ENCODE measurements around the gene MGAT4B. TPM values are rescaled to one million over a fixed set of nuclear protein-coding genes. Genes with fewer than 3 reads are reported as not detected.
A peak's percentile ranks its signal among the peaks of the same experiment; 100 is the strongest.

The MGAT4B gene
- total RNA-seq, result 83.8 and 102 TPM in 2 replicates

- TF ChIP-seq, protein P1, sequence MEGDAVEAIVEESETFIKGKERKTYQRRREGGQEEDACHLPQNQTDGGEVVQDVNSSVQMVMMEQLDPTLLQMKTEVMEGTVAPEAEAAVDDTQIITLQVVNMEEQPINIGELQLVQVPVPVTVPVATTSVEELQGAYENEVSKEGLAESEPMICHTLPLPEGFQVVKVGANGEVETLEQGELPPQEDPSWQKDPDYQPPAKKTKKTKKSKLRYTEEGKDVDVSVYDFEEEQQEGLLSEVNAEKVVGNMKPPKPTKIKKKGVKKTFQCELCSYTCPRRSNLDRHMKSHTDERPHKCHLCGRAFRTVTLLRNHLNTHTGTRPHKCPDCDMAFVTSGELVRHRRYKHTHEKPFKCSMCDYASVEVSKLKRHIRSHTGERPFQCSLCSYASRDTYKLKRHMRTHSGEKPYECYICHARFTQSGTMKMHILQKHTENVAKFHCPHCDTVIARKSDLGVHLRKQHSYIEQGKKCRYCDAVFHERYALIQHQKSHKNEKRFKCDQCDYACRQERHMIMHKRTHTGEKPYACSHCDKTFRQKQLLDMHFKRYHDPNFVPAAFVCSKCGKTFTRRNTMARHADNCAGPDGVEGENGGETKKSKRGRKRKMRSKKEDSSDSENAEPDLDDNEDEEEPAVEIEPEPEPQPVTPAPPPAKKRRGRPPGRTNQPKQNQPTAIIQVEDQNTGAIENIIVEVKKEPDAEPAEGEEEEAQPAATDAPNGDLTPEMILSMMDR (IDR thresholded peaks at IDR 0.05; ENCODE audit: insufficient read depth, low read depth, low read length), result no peak
- peak; percentile 76 for DNase-seq (ENCODE audit: low read depth)
- H3K4me3 ChIP-seq (ENCODE audit: low read depth, low read length), result peak within 1 kb of the TSS; percentile 78
Measured at GRCh38 chr5:179806250-179807048, at the start of gene MGAT4B. Gene MGAT4B, minus strand, starts transcription at chr5:179806866. Its CDS starts 283 bp downstream, at chr5:179806583.

GRCh38 chr5:179854356-179854755 lies 47.7 kb upstream of the MGAT4B start:
- no peak overlapping the region for H3K4me3 ChIP-seq (ENCODE audit: low read depth, low read length)
- TF ChIP-seq, protein P1 (IDR thresholded peaks at IDR 0.05; ENCODE audit: insufficient read depth, low read depth, low read length), result no peak
- DNase-seq (ENCODE audit: low read depth), result no peak

DNA sequence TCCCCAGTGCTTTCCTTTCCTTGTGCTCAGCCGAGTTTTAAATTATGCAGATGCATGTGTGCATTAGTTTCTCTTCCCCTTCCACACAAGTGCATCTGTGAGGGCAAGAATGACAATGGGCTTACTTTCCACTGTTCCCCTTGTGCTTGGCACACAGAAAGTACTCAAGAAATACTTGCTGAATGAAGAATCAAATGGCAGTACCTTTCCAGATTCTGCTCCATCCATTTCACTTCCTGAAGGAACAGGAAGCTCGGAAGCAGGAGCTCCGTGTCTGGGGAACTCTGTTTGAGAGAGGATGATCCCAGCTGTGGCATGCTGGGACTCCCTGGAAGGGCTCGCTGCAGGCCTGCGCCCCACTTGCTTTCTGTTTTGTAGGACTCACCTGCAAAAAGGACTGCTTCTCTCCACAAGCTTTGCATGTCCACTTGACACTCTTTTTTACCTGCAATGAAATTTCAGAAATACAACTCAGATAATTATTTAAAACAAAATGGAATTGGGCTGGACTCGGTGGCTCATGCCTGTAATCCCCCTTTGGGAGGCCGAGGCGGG lies 46.4 kb upstream of the MGAT4B start:
- TF ChIP-seq, protein P1 (IDR thresholded peaks at IDR 0.05; ENCODE audit: insufficient read depth, low read depth, low read length), result no peak
- DNase-seq (ENCODE audit: low read depth), result no peak
- H3K4me3 ChIP-seq (ENCODE audit: low read depth, low read length), result no peak overlapping the region

- DNase-seq (ENCODE audit: low read depth), result no peak
- no peak overlapping the region for H3K4me3 ChIP-seq (ENCODE audit: low read depth, low read length)
- TF ChIP-seq, protein P1 (IDR thresholded peaks at IDR 0.05; ENCODE audit: insufficient read depth, low read depth, low read length), result no peak
Measured at GRCh38 chr5:179841621-179842020, 35.0 kb upstream of the MGAT4B start.

- TF ChIP-seq, protein P1 (IDR thresholded peaks at IDR 0.05; ENCODE audit: insufficient read depth, low read depth, low read length), result no peak
- H3K4me3 ChIP-seq (ENCODE audit: low read depth, low read length), result no peak overlapping the region
- DNase-seq (ENCODE audit: low read depth), result peak; percentile 14
Measured at GRCh38 chr5:179840766-179841165, 34.1 kb upstream of the MGAT4B start.

- TF ChIP-seq, protein P1 (IDR thresholded peaks at IDR 0.05; ENCODE audit: insufficient read depth, low read depth, low read length), result no peak
- DNase-seq (ENCODE audit: low read depth), result no peak
- no peak overlapping the region for H3K4me3 ChIP-seq (ENCODE audit: low read depth, low read length)
Measured at GRCh38 chr5:179840321-179840720, 33.7 kb upstream of the MGAT4B start.

Measured in fibroblast of villous mesenchyme (primary cell).